PFSK-1 (cell line): ENCODE data around the gene PRKAR1B.

ENCODE experiments used
- FOXP2 ChIP-seq: optimal IDR thresholded peaks from 2 replicates; pipeline ENCODE3; 2011; ENCODE audit warnings: borderline replicate concordance, control low read depth, inconsistent platforms; ENCODE audit not compliant: insufficient read depth; ENCODE audit errors: extremely low read length, extremely low read depth
- POLR2AphosphoS5 ChIP-seq: IDR thresholded peaks from 2 replicates; pipeline ENCODE4 v1.6.1; 2012; ENCODE audit warnings: low read depth, mild to moderate bottlenecking, control low read depth, low read length, moderate library complexity
- REST ChIP-seq, 2 experiments: IDR thresholded peaks; 2 replicates each; pipeline versions ENCODE4 v1.6.1 to v1.8.0; 2011 to 2012; ENCODE audit warnings: low read depth in 2 of 2, low read length in 2 of 2, control low read depth in 1 of 2, inconsistent platforms in 1 of 2, mild to moderate bottlenecking in 1 of 2, moderate library complexity in 1 of 2; ENCODE audit not compliant: insufficient read depth in 1 of 2
- SIN3A ChIP-seq: IDR thresholded peaks from 2 replicates; pipeline ENCODE4 v1.6.1; 2012; ENCODE audit warnings: mild to moderate bottlenecking, low read length, moderate library complexity, borderline replicate concordance; ENCODE audit not compliant: insufficient read depth
- TAF1 ChIP-seq: IDR thresholded peaks from 2 replicates; pipeline ENCODE4 v1.6.1; 2012; ENCODE audit warnings: low read length, control low read depth, borderline replicate concordance; ENCODE audit not compliant: insufficient read depth

The PRKAR1B gene

GRCh38 chr7:524800-525199 is 202.3 kb downstream of the PRKAR1B start:
- no peak for TF ChIP-seq SIN3A
- TF ChIP-seq POLR2AphosphoS5, result no peak
- TF ChIP-seq TAF1, result no peak
- no peak for TF ChIP-seq FOXP2
- TF ChIP-seq REST (IDR thresholded peaks at IDR 0.05; ENCODE audit: insufficient read depth in 1 of 2, low read depth in 2 of 2, low read length in 2 of 2), result no peak

- TF ChIP-seq FOXP2 (no peak), TAF1 (no peak)
Measured at GRCh38 chr7:523347-524336, 203.4 kb downstream of the PRKAR1B start.

GRCh38 chr7:522951-523314 is 204.1 kb downstream of the PRKAR1B start:
- TF ChIP-seq FOXP2, result no peak
- TF ChIP-seq POLR2AphosphoS5, result no peak
- no peak for TF ChIP-seq REST (IDR thresholded peaks at IDR 0.05; ENCODE audit: insufficient read depth in 1 of 2, low read depth in 2 of 2, low read length in 2 of 2)
- no peak for TF ChIP-seq SIN3A
- TF ChIP-seq TAF1, result no peak

GRCh38 chr7:522071-522950 is 204.8 kb downstream of the PRKAR1B start:
- no peak for TF ChIP-seq REST (IDR thresholded peaks at IDR 0.05; ENCODE audit: insufficient read depth in 1 of 2, low read depth in 2 of 2, low read length in 2 of 2)
- TF ChIP-seq SIN3A, result no peak
- TF ChIP-seq TAF1, result no peak
- no peak for TF ChIP-seq FOXP2
- TF ChIP-seq POLR2AphosphoS5, result no peak
